ENCODE data around the gene NOTUM.

NOTUM gene

GRCh38 chr17:81980707-81981343, 19.8 kb upstream of the NOTUM start:
- no peak overlapping the region for H3K4me3 ChIP-seq (ENCODE audit: low read length)
- H3K9me3 ChIP-seq (ENCODE audit: control insufficient read depth, insufficient read depth, low read length): no peaks in the 10 kb centered on the region
- no peak for TF ChIP-seq CTCF (IDR thresholded peaks at IDR 0.05; ENCODE audit: low read depth, low read length, poor library complexity, severe bottlenecking)
- TF ChIP-seq EZH2phosphoT487 (IDR thresholded peaks at IDR 0.05; ENCODE audit: borderline replicate concordance, low read length): no peak
- H4K20me1 ChIP-seq (ENCODE audit: control insufficient read depth, insufficient read depth, low read depth, low read length): no peaks in the 10 kb centered on the region
- H3K27ac ChIP-seq (ENCODE audit: low read depth, low read length): no peak overlapping the region
- H3F3A ChIP-seq (ENCODE audit: control insufficient read depth, insufficient read depth): no peaks in the 10 kb centered on the region; the same call in 1 of the 2 replicates
- no peaks in the 10 kb centered on the region for H3K9me2 ChIP-seq (replicated peaks; ENCODE audit: control insufficient read depth, low read length)
- H3K79me2 ChIP-seq (ENCODE audit: control insufficient read depth, low read length): peaks cover 10% of the 10 kb centered on the region
- H3K4me1 ChIP-seq (ENCODE audit: control insufficient read depth, low read length): peaks cover 16% of the 10 kb centered on the region
- no peak overlapping the region for H3K4me2 ChIP-seq (ENCODE audit: low read length)
- no peaks in the 10 kb centered on the region for H3K27me3 ChIP-seq (ENCODE audit: control insufficient read depth, low read length)
- H3K36me3 ChIP-seq (ENCODE audit: control insufficient read depth, low read length): peaks cover 23% of the 10 kb centered on the region; the same call in 1 of the 2 replicates

GRCh38 chr17:81980122-81980521, 19.1 kb upstream of the NOTUM start:
- Histone ChIP-seq H3K4me2 (ENCODE audit: low read length) (no peak overlapping the region), H4K20me1 (ENCODE audit: control insufficient read depth, insufficient read depth, low read depth, low read length) (no peaks in the 10 kb centered on the region), H3K27me3 (ENCODE audit: control insufficient read depth, low read length) (no peaks in the 10 kb centered on the region), H3F3A (ENCODE audit: control insufficient read depth, insufficient read depth) (no peaks in the 10 kb centered on the region; the same call in 1 of the 2 replicates), H3K4me3 (ENCODE audit: low read length) (no peak overlapping the region), H3K9me2 (replicated peaks; ENCODE audit: control insufficient read depth, low read length) (no peaks in the 10 kb centered on the region), H3K36me3 (ENCODE audit: control insufficient read depth, low read length) (peaks cover 16% of the 10 kb centered on the region; the same call in 1 of the 2 replicates), H3K27ac (ENCODE audit: low read depth, low read length) (no peak overlapping the region), H3K4me1 (ENCODE audit: control insufficient read depth, low read length) (peaks cover 16% of the 10 kb centered on the region), H3K79me2 (ENCODE audit: control insufficient read depth, low read length) (peaks cover 10% of the 10 kb centered on the region), H3K9me3 (ENCODE audit: control insufficient read depth, insufficient read depth, low read length) (no peaks in the 10 kb centered on the region)
- TF ChIP-seq EZH2phosphoT487 (IDR thresholded peaks at IDR 0.05; ENCODE audit: borderline replicate concordance, low read length) (no peak), CTCF (IDR thresholded peaks at IDR 0.05; ENCODE audit: low read depth, low read length, poor library complexity, severe bottlenecking) (no peak)

GRCh38 chr17:81978524-81979298, 17.7 kb upstream of the NOTUM start:
- Histone ChIP-seq H3K9me2 (replicated peaks; ENCODE audit: control insufficient read depth, low read length) (no peaks in the 10 kb centered on the region), H3K36me3 (ENCODE audit: control insufficient read depth, low read length) (peaks cover 12% of the 10 kb centered on the region; the same call in 1 of the 2 replicates), H3K9me3 (ENCODE audit: control insufficient read depth, insufficient read depth, low read length) (no peaks in the 10 kb centered on the region), H3K27ac (ENCODE audit: low read depth, low read length) (no peak overlapping the region), H3K4me1 (ENCODE audit: control insufficient read depth, low read length) (peaks cover 16% of the 10 kb centered on the region), H3K27me3 (ENCODE audit: control insufficient read depth, low read length) (no peaks in the 10 kb centered on the region), H3F3A (ENCODE audit: control insufficient read depth, insufficient read depth) (no peaks in the 10 kb centered on the region; the same call in 1 of the 2 replicates), H3K4me2 (ENCODE audit: low read length) (peak overlapping the region; percentile 95), H3K4me3 (ENCODE audit: low read length) (peak overlapping the region; percentile 93), H3K79me2 (ENCODE audit: control insufficient read depth, low read length) (peaks cover 10% of the 10 kb centered on the region), H4K20me1 (ENCODE audit: control insufficient read depth, insufficient read depth, low read depth, low read length) (no peaks in the 10 kb centered on the region)
- TF ChIP-seq CTCF (IDR thresholded peaks at IDR 0.05; ENCODE audit: low read depth, low read length, poor library complexity, severe bottlenecking) (no peak), EZH2phosphoT487 (IDR thresholded peaks at IDR 0.05; ENCODE audit: borderline replicate concordance, low read length) (no peak)
